IPS-NIHi7 (cell line): Measurements from ENCODE around the gene ELL3.
"Not testable (repeated sequence)": the region's sequence is repeated elsewhere in the genome, so short reads cannot be mapped to it uniquely, and the experiment has no call there.

ENCODE experiments used
- DNase-seq: peaks from one replicate; pipeline ENCODE4 v3.0.0; 2012; ENCODE audit warnings: mixed read lengths; ENCODE audit errors: extremely low spot score

ELL3 gene

DNA sequence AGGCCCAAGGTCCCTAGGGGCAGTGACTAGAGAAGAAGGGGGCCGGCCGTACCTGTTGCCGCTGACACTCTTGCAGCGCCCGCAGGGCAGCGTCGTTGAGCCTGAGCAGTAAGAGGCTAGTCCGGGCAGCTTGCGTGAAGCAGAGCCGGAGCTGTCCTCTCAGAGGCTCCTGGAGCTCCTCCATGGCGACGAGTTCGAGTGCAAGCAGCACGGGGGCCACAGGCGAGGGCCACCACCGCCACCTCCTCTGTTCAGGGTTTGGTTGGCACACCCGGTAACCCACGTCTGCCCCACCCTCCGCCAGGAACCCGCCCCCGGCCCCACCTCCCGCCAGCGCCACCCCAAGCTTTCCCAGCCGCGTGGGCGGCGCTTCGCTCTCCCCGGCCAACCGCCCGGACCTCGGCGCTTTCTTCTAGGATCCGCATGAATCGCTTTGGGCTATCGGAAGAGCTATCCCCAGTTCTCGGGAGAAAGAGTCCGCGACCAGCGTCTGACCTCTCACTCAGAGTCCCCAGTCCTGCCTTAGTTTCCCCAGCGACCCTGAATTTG, at the start of gene ELL3:
Gene ELL3 (minus strand): TSS at position 249 of the 549 bp plus-strand sequence. CDS start 65 bp downstream, at position 184.
- no peak for DNase-seq

GRCh38 chr15:43826029-43826507, 49.3 kb upstream of the ELL3 start:
- no peak for DNase-seq

DNA sequence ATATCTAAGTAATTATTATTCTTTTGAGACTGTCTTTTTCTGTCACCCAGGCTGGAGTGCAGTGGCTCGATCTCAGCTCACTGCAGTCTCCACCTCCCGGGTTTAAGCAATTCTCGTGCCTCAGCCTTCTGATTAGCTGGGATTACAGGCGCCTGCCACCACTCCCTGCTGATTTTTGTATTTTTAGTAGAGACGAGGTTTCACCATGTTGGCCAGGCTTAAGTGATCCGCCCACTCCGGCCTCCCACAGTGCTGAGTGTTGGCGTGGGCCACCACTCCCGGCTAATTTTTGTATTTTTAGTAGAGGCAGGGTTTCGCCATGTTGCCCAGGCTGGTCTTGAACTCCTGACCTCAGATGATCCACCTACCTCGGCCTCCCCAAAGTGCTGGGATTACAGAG, 48.5 kb upstream of the ELL3 start:
- not testable (repeated sequence) for DNase-seq

- DNase-seq, result peak; percentile 96
These were observed 47.8 kb upstream of the ELL3 start, which contains the start of gene MFAP1 for GRCh38 chr15:43824302-43825246. Gene MFAP1, minus strand, starts transcription at chr15:43824690. Its CDS starts 121 bp downstream, at chr15:43824569.

DNA sequence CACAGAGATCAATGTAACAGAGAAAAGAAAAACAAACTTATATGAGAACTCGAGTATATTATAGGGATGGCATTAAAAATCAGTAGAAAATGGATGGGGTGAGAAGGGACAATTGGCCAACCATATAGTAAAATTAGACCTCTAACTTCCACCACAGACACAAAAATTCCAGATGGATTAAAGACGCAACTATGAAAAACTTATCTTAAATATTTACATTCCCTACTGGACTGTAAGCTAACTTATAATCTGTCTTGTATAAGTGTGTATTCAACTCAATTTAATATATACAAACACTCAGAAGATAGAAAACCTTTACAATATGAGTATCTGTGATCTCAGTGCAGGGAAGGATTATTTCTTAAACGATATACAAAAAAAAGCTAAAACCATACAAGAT, 44.7 kb upstream of the ELL3 start:
- no peak for DNase-seq

DNA sequence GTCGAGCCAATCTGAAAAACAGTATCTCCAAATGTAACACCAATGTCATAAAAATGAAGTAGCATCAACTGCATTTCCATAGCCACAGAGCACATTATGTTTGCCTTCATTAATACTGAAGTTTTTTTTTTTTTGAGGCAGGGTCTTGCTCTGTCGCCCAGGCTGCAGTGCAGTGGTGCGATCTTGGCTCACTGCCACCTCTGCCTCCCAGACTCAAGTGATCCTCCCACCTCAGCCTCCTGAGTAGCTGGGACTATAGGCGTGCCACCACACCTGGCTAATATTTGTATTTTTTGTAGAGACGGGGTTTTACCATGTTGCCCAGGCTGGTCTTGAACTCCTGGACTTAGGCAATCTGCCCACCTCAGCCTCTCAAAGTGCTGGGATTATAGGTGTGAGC, 38.3 kb upstream of the ELL3 start:
- DNase-seq, result not testable (repeated sequence)

DNA sequence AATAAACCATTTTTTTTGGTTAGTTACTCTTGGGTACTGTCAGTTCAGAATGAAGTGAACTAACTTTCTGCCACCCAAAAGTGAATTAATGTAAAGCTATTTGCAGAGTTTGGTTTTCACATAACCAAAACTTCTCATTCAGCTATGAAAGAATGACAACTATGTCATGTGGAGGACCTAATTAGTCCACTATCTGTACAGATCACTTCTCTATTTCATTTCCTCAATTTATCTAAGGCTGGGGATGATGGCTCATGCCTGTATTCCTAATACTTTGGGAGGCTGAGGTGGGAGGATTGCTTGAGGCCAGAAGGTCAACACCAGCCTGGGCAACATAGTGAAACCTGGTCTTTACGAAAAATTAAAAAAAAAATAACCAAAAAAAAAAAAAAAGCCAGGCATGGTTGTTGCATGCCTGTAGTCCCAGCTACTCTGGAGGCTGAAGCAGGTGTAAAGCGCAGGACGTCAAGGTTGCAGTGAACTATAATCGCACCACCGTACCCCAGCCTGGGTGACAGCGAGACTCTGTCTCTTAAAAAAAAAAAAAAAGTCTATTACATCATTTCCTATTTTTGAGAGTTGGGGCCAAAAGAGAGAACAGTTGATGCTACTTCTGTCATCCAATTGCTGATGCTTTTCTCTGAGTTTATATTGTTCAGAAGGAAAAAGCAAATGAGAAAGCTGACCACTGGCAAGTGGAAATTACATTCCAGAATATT, 32.4 kb upstream of the ELL3 start:
- DNase-seq, result no peak

GRCh38 chr15:43808435-43808950, 31.7 kb upstream of the ELL3 start:
- DNase-seq, result no peak

DNA sequence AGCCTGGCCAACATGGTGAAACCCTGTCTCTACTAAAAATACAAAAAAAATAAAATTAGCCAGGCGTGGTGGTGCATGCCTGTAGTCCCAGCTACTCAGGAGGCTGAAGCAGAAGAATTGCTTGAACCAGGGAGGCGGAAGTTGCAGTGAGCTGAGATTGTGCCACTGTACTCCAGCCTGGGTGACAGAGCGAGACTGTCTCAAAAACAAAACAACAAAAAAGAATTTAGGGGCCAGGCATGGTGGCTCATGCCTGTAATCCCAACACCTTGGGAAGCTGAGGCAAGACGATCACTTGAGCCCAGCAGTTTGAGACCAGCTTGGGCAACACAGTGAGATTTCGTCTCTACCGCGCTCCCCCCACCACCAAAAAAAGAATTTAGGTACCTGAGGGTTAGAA, 25.9 kb upstream of the ELL3 start:
- DNase-seq, result not testable (repeated sequence)

GRCh38 chr15:43800286-43801141, 23.7 kb upstream of the ELL3 start, which contains the start of gene HYPK:
Gene HYPK, plus strand, starts transcription at chr15:43800599. Its CDS starts 24 bp downstream, at chr15:43800623.
- peak; percentile 87 for DNase-seq

GRCh38 chr15:43799945-43800285, 23.1 kb upstream of the ELL3 start, which contains the start of gene SERINC4:
Gene SERINC4, minus strand, starts transcription at chr15:43800220. Its CDS starts 234 bp downstream, at chr15:43799986.
- no peak for DNase-seq

DNA sequence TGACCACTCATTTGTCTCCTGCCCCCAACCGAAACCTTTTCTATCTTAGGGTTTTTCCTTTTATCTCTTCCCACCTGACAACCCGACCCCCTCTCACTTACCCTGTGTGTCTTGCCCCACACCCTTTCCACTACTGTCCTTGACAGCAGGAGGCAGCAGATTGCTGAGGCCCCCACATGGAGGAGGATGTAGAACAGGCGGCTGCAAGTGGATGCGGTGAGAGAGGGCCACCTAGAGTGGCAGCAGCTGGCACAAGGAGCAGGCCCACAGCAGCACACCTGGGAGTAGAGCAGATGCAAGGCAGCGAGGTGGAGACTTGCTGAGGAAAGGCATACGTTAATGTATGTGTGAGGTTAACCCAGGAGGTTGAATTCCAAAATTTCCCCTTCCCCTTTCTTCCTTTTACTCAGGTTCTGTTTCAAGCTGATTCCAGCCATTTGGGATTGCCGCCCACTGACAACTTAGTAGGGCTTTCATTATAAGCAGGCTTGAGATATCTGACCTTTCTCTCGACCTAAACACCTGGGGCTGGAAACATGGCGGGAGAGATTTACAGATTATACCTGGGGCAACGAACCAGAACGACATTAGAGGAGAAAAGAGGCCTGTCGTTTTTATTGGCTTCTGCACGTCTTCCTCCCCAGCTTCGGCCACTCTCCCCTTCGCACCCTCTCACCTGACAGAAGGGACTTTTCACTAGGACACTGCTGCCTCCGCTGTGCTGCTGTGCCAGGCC, 22.6 kb upstream of the ELL3 start:
- no peak for DNase-seq

DNA sequence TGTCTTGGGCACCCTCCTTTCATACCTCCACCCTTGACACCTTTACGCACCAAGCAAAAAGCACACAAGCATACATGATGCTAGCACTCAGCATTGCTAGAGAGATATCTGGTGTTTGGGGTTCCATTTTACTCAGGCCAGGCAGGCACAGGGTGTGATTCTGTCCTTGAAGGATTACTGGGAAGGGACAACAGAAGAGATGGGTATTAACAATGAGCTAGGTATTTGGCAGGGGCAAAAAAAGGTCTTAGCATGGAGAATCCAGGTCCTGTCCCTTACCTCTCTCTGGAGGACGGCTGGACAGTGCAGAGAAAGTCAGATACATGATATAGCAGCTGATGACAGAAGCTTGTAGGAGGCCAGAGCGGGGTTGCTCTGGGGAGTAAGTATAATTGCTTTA, 19.8 kb upstream of the ELL3 start:
- no peak for DNase-seq

- no peak for DNase-seq
These were observed 19.2 kb upstream of the ELL3 start for GRCh38 chr15:43795997-43796396.

- DNase-seq, result no peak
These were observed 18.4 kb upstream of the ELL3 start for GRCh38 chr15:43795197-43795596.

GRCh38 chr15:43794269-43795037, 17.7 kb upstream of the ELL3 start:
- no peak for DNase-seq

DNA sequence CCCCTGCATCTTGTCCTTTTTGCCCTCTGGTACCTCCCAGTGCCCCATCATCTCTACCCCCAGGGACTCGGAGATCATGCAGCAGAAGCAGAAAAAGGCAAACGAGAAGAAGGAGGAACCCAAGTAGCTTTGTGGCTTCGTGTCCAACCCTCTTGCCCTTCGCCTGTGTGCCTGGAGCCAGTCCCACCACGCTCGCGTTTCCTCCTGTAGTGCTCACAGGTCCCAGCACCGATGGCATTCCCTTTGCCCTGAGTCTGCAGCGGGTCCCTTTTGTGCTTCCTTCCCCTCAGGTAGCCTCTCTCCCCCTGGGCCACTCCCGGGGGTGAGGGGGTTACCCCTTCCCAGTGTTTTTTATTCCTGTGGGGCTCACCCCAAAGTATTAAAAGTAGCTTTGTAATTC, 16.9 kb upstream of the ELL3 start:
- no peak for DNase-seq

- no peak for DNase-seq
These were observed 16.2 kb upstream of the ELL3 start for GRCh38 chr15:43792761-43793476.
